IPS-18a (cell line): ENCODE results near the gene SLC22A12.

ENCODE experiments used
- H3K27ac ChIP-seq: one replicate; pipeline ENCODE4 v1.5.1; 2013; ENCODE audit warnings: low read length
- H3K27me3 ChIP-seq: one replicate; pipeline ENCODE4 v1.6.1; 2013; ENCODE audit warnings: mild to moderate bottlenecking, low read length; ENCODE audit not compliant: control insufficient read depth, insufficient read depth
- H3K36me3 ChIP-seq: one replicate; pipeline ENCODE4 v1.6.1; 2013; ENCODE audit warnings: low read depth, low read length; ENCODE audit not compliant: control insufficient read depth
- H3K4me1 ChIP-seq: one replicate; pipeline ENCODE4 v1.6.1; 2013; ENCODE audit warnings: low read depth, low read length; ENCODE audit not compliant: control insufficient read depth
- H3K4me3 ChIP-seq: one replicate; pipeline ENCODE4 v1.5.1; 2013; ENCODE audit warnings: low read length
- H3K9ac ChIP-seq: one replicate; pipeline ENCODE4 v1.6.1; 2013; ENCODE audit warnings: mild to moderate bottlenecking, low read length, moderate library complexity
- H3K9me3 ChIP-seq: one replicate; pipeline ENCODE4 v1.6.1; 2013; ENCODE audit warnings: low read depth, low read length; ENCODE audit not compliant: control insufficient read depth

The SLC22A12 gene

DNA sequence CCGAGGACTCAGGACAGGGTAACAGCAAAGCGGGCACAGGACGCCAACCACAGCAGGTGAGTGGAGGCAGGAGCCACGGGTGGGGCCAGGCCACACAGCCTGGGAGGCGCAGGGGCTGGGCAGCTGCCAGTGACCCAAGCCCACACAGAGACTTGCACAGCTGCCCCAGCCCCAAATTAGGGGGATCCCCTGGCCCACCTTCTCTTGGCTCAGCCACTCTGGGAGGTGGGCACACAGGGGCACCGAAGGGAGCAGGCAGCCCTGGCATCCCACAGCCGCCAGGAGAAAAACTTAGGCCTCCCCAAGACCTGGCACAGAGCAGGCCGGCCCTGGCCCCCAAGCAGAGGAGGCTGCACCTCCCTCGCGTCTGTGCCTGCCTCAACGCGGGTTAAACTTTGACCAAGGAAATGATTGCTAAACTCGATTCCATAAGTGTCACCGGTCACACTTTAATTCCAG lies at the start of gene SLC22A12:
TSS of gene SLC22A12 (plus strand) at position 458 of the 459 bp plus-strand sequence. CDS start 337 bp downstream, outside the sequence.
- Histone ChIP-seq H3K9me3 (peaks cover 4% of the 10 kb centered on the region), H3K27ac (no peak within 1 kb of the TSS), H3K36me3 (no peaks in the 10 kb centered on the region), H3K4me1 (no peaks in the 10 kb centered on the region), H3K9ac (no peak within 1 kb of the TSS), H3K4me3 (no peak within 1 kb of the TSS), H3K27me3 (no peaks in the 10 kb centered on the region)

DNA sequence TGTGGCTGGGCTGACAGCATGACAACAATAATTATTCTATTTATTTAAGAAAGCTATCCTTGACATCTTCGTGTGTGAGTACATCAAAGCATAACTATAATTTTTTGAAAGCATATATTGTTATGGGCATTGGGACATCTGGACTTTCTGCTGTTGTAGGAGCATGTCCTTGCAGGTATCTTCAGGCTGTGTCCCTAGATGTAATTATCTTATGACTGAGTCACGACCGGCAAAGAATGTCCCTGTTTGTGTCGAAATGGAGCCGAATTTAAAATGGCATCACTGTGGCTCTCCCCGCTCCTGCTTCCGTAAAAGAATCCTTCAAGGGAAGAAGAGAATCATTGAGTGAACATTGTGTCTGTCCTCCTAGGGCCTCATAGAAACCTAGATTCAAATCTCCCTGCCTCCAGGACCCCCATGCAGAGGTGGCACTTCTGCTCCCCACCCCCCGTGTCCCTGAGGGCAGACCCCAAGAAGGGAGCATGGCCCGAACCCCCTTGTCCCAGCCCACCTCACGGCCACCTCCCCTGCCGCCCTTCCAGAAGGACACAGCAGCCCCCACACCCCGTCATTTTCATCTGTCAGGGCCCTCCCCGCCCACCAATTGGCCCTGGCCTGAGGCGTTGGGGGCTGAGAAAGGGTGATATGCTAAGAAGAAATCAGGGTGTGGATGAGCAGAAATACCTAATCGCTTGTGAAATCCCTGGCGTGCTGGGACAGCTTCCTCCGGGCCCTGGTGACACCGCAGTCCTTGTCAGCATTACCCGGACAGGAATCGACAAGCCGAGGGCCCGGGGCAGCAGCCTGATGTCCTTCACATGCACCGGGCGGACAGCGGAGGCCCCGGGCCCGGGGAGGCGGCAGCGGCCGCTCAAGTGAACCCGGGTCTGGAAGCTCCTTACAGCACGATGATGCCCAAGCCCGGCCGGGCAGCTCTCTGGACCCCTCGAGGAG lies 48.6 kb upstream of the SLC22A12 start:
- H3K4me3 ChIP-seq: no peak overlapping the region
- peaks cover 12% of the 10 kb centered on the region for H3K4me1 ChIP-seq
- no peak overlapping the region for H3K9ac ChIP-seq
- no peaks in the 10 kb centered on the region for H3K36me3 ChIP-seq
- H3K9me3 ChIP-seq: no peaks in the 10 kb centered on the region
- no peaks in the 10 kb centered on the region for H3K27me3 ChIP-seq
- H3K27ac ChIP-seq: no peak overlapping the region

DNA sequence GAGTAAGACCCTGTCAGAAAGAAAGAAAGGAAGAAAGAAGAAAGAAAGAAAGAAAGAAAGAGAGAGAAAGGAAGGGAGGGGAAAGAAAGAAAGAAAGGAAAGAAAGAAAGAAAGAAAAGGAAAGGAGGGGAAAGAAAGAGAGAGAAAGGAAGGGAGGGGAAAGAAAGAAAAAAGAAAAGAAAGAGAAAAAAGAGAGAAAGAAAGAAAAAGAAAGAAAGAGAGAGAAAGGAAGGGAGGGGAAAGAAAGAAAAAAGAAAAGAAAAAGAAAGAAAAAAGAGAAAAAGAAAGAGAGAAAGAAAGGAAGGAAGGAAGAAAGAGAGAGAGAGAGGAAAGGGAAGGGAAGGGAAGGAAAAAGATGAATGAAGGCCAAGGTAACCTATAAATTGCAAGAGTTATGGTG lies 47.2 kb upstream of the SLC22A12 start:
- Histone ChIP-seq H3K4me3 (no peak overlapping the region), H3K4me1 (peaks cover 12% of the 10 kb centered on the region), H3K27ac (no peak overlapping the region), H3K9me3 (no peaks in the 10 kb centered on the region), H3K27me3 (no peaks in the 10 kb centered on the region), H3K9ac (no peak overlapping the region), H3K36me3 (no peaks in the 10 kb centered on the region)

- H3K36me3 ChIP-seq: no peaks in the 10 kb centered on the region
- no peaks in the 10 kb centered on the region for H3K27me3 ChIP-seq
- no peak overlapping the region for H3K4me3 ChIP-seq
- H3K9ac ChIP-seq: no peak overlapping the region
- no peak overlapping the region for H3K27ac ChIP-seq
- no peaks in the 10 kb centered on the region for H3K9me3 ChIP-seq
- peaks cover 5% of the 10 kb centered on the region for H3K4me1 ChIP-seq
Observed at GRCh38 chr11:64544616-64545296, 46.3 kb upstream of the SLC22A12 start.

DNA sequence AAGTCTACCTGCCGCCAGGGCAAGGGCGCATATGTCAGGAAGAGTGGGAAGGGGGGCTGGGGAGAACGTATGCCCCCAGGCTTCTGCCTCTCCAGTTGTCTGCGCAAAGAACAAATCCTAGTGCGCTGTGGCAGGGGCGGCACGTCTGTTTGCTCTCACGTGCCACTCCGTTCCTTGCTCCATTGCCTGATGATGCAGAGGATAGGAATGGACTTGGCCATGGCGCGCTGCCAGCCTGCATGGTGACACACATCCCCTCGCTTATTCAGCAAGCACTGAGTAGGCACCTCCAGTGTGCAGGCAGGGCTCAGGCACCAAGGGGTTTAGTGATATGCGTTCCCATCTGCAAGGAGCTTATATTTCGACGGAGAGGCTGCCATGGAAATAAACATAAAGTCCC lies 45.4 kb upstream of the SLC22A12 start:
- Histone ChIP-seq H3K4me1 (no peaks in the 10 kb centered on the region), H3K9ac (no peak overlapping the region), H3K9me3 (no peaks in the 10 kb centered on the region), H3K27ac (no peak overlapping the region), H3K4me3 (no peak overlapping the region), H3K36me3 (no peaks in the 10 kb centered on the region), H3K27me3 (no peaks in the 10 kb centered on the region)

DNA sequence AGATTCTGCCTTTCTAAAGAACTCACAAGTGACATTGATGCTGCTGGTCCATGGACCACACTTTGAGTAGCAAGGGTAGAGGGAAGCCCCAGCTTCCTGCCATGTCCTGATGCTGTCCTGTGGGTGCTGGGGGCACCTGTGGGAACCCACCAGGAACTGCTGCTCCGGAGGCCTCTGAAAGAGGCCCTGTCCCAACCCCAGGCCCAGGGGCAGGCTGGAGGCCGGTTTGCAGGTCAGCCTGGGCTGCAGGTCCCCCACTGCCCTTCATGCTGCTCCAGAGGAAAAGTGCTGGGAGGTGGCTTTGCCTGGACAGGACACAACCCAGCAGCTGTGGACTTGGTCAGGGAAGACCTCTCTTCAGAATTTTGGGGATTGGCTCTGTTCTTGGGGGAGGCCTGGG lies 44.8 kb upstream of the SLC22A12 start:
- no peaks in the 10 kb centered on the region for H3K9me3 ChIP-seq
- H3K9ac ChIP-seq: no peak overlapping the region
- no peaks in the 10 kb centered on the region for H3K36me3 ChIP-seq
- no peak overlapping the region for H3K27ac ChIP-seq
- no peaks in the 10 kb centered on the region for H3K4me1 ChIP-seq
- H3K27me3 ChIP-seq: no peaks in the 10 kb centered on the region
- no peak overlapping the region for H3K4me3 ChIP-seq

DNA sequence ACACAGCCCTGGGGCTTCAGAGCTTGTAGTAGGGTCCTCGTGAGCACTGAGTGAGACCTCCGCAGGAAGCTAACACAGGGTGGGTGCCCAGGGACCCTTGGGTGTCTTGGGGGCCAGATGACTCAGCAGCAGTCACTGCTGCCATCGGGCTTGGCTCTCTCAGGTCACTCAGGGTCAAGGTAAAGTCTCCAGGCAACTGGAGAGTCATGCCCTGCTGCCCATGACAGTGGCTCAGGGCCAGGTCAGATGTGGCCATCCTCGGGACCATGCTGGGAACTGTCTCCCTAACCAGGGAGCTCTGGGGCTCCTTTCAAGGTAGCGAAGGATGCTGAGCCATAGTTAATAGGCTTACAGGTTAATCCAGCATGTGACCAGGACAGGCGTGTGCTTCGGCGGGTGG lies 44.4 kb upstream of the SLC22A12 start:
- H3K27me3 ChIP-seq: no peaks in the 10 kb centered on the region
- H3K9me3 ChIP-seq: no peaks in the 10 kb centered on the region
- H3K36me3 ChIP-seq: no peaks in the 10 kb centered on the region
- no peak overlapping the region for H3K4me3 ChIP-seq
- H3K4me1 ChIP-seq: no peaks in the 10 kb centered on the region
- H3K27ac ChIP-seq: no peak overlapping the region
- H3K9ac ChIP-seq: no peak overlapping the region

DNA sequence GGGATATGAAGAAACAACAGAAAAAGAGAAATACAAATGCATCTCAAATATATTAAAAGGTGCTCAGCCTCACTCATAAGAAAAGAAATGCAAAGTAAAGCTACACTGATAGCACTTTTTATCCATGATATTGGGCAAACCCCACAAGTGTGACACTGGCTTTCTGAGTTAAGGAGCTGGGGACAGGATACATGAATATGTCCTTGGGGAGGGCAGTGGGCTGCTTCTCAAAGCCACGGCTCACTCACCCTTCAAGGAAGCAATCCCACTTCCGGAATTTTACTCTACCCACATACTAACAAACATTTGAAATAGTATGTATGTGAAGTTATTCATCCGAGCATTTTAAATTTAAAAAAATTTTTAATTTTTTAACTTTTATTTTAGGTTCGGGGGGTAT lies 41.1 kb upstream of the SLC22A12 start:
- no peaks in the 10 kb centered on the region for H3K27me3 ChIP-seq
- H3K4me1 ChIP-seq: peaks cover 3% of the 10 kb centered on the region
- H3K9me3 ChIP-seq: no peaks in the 10 kb centered on the region
- H3K9ac ChIP-seq: no peak overlapping the region
- H3K36me3 ChIP-seq: no peaks in the 10 kb centered on the region
- H3K27ac ChIP-seq: no peak overlapping the region
- H3K4me3 ChIP-seq: no peak overlapping the region

- H3K27me3 ChIP-seq: no peaks in the 10 kb centered on the region
- H3K27ac ChIP-seq: no peak overlapping the region
- H3K4me3 ChIP-seq: no peak overlapping the region
- peaks cover 11% of the 10 kb centered on the region for H3K4me1 ChIP-seq
- H3K9me3 ChIP-seq: no peaks in the 10 kb centered on the region
- H3K36me3 ChIP-seq: no peaks in the 10 kb centered on the region
- no peak overlapping the region for H3K9ac ChIP-seq
Observed at GRCh38 chr11:64553554-64554201, 37.3 kb upstream of the SLC22A12 start.

DNA sequence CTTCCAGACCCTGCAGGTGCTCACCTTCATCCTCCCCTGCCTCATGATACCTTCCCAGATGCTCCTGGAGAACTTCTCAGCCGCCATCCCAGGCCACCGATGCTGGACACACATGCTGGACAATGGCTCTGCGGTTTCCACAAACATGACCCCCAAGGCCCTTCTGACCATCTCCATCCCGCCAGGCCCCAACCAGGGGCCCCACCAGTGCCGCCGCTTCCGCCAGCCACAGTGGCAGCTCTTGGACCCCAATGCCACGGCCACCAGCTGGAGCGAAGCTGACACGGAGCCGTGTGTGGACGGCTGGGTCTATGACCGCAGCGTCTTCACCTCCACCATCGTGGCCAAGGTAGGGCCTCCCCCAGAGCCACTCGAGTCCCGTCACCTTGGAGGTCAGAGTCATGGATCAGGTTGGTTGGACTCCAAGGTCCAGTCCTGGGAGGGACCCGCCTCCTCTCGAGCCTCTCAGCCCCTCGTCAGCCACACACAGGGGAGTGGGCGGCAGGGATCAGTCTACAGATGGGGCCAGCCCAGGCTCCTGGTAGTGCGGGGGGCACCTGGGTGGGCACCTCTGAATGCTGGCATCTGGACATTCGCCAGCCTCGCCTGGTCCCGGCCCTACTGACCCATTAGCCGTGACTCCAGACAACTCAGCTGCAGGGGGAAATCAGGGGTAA lies 34.8 kb upstream of the SLC22A12 start:
- peaks cover 15% of the 10 kb centered on the region for H3K4me1 ChIP-seq
- H3K4me3 ChIP-seq: no peak overlapping the region
- no peak overlapping the region for H3K9ac ChIP-seq
- H3K27ac ChIP-seq: no peak overlapping the region
- no peaks in the 10 kb centered on the region for H3K9me3 ChIP-seq
- H3K36me3 ChIP-seq: no peaks in the 10 kb centered on the region
- H3K27me3 ChIP-seq: no peaks in the 10 kb centered on the region

GRCh38 chr11:64556721-64557250 lies 34.2 kb upstream of the SLC22A12 start:
- H3K4me3 ChIP-seq: no peak overlapping the region
- H3K27ac ChIP-seq: no peak overlapping the region
- H3K9ac ChIP-seq: no peak overlapping the region
- H3K27me3 ChIP-seq: no peaks in the 10 kb centered on the region
- no peaks in the 10 kb centered on the region for H3K36me3 ChIP-seq
- peaks cover 15% of the 10 kb centered on the region for H3K4me1 ChIP-seq
- no peaks in the 10 kb centered on the region for H3K9me3 ChIP-seq
